PC-9 (cell line): ENCODE results near the gene ZNF14.

Experiments
- EZH2 ChIP-seq: fragments of 200-600 bp; sonication (generic); IDR thresholded peaks from 2 replicates; pipeline ENCODE4 v1.8.0; 2017; ENCODE audit warnings: antibody characterized with exemption, low read depth
- TF ChIP-seq, protein P1 (sequence below): fragments of 200-600 bp; sonication (generic); conservative IDR thresholded peaks from 2 replicates; pipeline ENCODE4 v1.6.1; 2017; ENCODE audit warnings: mixed run types, antibody characterized with exemption, mild to moderate bottlenecking, moderate library complexity

DNA sequence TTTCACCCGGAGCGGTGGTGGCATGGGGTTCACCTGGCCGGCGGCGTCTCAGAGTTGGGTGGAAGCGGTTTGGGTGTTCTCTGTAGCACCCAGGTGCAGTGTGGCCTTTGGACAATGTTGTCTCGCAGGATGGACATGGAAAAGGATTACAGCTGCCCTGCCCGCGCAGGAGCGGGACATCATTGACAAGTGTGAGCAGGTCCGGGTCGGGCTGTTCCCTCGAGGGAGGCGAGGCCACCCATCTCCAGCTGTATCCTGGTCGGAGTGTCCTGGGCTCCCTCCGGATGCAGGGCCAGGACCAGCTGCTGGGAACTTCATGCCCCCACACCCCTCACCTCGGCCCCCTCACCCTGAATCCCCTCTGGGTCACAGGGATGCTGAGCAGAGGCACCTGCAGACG is 7.8 kb upstream of the ZNF14 start:
- TF ChIP-seq, protein P1, sequence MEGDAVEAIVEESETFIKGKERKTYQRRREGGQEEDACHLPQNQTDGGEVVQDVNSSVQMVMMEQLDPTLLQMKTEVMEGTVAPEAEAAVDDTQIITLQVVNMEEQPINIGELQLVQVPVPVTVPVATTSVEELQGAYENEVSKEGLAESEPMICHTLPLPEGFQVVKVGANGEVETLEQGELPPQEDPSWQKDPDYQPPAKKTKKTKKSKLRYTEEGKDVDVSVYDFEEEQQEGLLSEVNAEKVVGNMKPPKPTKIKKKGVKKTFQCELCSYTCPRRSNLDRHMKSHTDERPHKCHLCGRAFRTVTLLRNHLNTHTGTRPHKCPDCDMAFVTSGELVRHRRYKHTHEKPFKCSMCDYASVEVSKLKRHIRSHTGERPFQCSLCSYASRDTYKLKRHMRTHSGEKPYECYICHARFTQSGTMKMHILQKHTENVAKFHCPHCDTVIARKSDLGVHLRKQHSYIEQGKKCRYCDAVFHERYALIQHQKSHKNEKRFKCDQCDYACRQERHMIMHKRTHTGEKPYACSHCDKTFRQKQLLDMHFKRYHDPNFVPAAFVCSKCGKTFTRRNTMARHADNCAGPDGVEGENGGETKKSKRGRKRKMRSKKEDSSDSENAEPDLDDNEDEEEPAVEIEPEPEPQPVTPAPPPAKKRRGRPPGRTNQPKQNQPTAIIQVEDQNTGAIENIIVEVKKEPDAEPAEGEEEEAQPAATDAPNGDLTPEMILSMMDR, result no peak
- TF ChIP-seq EZH2, result no peak
